ENCODE results near the gene ANXA2. TPM values are rescaled to one million over a fixed set of nuclear protein-coding genes. Genes with fewer than 3 reads are reported as not detected.

Gene ANXA2
- total RNA-seq, 1 experiment from 2014 or later = 3,100 TPM

DNA sequence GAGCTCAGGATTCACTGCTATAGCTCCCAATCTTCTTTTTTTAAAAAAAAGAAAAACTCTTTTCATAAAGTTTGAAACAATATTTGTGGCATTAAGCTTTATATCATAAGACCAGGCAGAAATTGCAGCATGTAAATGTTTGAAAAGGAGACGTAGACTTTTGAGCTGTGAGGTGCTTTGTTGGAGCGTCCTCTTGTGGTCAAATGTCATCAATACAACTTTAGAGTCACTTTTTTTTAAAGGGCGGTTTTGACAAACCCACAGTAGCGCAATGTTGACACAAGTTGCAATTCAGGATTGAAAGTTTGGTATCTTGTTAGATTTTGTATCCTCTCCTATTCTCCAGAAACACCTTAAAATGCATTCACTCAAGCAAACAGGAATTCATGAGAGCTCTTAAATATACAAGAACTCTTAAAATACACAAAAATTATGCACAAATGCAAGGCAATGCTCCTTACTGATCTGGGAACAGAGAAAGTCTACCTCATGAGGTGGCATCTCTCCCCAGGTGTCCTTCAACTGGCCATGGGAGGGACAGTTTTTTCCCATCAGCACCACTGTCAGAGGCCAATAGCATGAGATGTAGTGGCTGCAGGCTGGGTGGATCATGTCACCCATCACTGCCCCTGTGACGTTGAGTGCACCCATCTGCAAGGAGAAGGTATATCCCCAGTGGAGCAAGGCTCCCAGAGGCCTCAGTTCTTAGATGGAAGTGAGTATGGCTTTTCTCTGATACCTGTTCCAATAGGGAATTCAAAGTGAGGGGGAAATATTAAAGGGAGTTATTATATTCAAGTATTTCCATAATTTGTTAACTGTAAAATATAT is 70.7 kb downstream of the ANXA2 start:
- Mint-ChIP-seq H3K4me1 (ENCODE audit: low read depth, unreplicated experiment) (no peaks in the 10 kb centered on the region), H3K36me3 (ENCODE audit: insufficient read depth, unreplicated experiment) (no peaks in the 10 kb centered on the region), H3K27ac (ENCODE audit: unreplicated experiment) (no peak overlapping the region), H3K27me3 (ENCODE audit: unreplicated experiment) (peaks cover 64% of the 10 kb centered on the region), H3K4me3 (ENCODE audit: low read depth, unreplicated experiment) (no peak overlapping the region), H3K9me3 (ENCODE audit: low read depth, unreplicated experiment) (no peaks in the 10 kb centered on the region)
- CTCF ChIA-PET = interaction anchor here (0.6 to 2.9 kb wide), 15 partner anchors 10 to 636 kb away, joined by 3 to 20 read pairs (median 3); no protein-coding TSS in a partner anchor
- BruUV-seq (replicated peaks) = no TSS peak
- peak; percentile 54 for DNase-seq
- intact Hi-C loops (cut with micrococcal nuclease; ENCODE audit: unreplicated experiment) = loop anchor here (1.0 to 10.0 kb wide), 10 partner anchors 112 to 636 kb away; no protein-coding TSS in a partner anchor
- TF ChIP-seq, protein P1, sequence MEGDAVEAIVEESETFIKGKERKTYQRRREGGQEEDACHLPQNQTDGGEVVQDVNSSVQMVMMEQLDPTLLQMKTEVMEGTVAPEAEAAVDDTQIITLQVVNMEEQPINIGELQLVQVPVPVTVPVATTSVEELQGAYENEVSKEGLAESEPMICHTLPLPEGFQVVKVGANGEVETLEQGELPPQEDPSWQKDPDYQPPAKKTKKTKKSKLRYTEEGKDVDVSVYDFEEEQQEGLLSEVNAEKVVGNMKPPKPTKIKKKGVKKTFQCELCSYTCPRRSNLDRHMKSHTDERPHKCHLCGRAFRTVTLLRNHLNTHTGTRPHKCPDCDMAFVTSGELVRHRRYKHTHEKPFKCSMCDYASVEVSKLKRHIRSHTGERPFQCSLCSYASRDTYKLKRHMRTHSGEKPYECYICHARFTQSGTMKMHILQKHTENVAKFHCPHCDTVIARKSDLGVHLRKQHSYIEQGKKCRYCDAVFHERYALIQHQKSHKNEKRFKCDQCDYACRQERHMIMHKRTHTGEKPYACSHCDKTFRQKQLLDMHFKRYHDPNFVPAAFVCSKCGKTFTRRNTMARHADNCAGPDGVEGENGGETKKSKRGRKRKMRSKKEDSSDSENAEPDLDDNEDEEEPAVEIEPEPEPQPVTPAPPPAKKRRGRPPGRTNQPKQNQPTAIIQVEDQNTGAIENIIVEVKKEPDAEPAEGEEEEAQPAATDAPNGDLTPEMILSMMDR (IDR thresholded peaks at IDR 0.05; ENCODE audit: unreplicated experiment) = peak; percentile 87

DNA sequence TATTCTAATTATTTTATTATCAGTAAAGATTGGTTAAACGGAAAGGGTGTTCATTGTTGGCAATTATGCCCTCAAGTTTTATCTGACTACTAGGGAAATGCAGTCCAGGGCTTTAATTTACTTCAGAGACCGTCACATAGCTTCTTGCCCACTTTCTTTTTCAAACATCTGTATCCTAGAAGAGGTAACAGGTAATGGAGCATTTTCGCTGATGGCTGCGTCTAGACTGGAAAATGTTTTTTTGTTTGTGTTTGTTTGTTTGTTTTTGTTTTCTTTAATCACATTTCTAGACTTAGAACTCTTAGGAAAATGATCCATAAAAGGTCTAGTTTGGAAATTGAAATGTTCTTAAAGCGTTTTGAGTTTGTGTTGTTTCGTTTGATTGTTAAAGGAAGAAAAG is 71.4 kb downstream of the ANXA2 start:
- intact Hi-C loops (cut with micrococcal nuclease; ENCODE audit: unreplicated experiment) = loop anchor here (1.0 to 10.0 kb wide), 9 partner anchors 112 to 636 kb away; no protein-coding TSS in a partner anchor
- no peak for DNase-seq
- H3K27ac Mint-ChIP-seq (ENCODE audit: unreplicated experiment) = no peak overlapping the region
- CTCF ChIA-PET = interaction anchor here (0.6 to 2.9 kb wide), 15 partner anchors 10 to 635 kb away, joined by 3 to 20 read pairs (median 3); no protein-coding TSS in a partner anchor
- TF ChIP-seq, protein P1 (IDR thresholded peaks at IDR 0.05; ENCODE audit: unreplicated experiment) = no peak
- no TSS peak for BruUV-seq (replicated peaks)
- no peak overlapping the region for H3K4me3 Mint-ChIP-seq (ENCODE audit: low read depth, unreplicated experiment)
- H3K27me3 Mint-ChIP-seq (ENCODE audit: unreplicated experiment) = peaks cover 71% of the 10 kb centered on the region
- H3K9me3 Mint-ChIP-seq (ENCODE audit: low read depth, unreplicated experiment) = no peaks in the 10 kb centered on the region
- H3K36me3 Mint-ChIP-seq (ENCODE audit: insufficient read depth, unreplicated experiment) = no peaks in the 10 kb centered on the region
- H3K4me1 Mint-ChIP-seq (ENCODE audit: low read depth, unreplicated experiment) = no peaks in the 10 kb centered on the region

DNA sequence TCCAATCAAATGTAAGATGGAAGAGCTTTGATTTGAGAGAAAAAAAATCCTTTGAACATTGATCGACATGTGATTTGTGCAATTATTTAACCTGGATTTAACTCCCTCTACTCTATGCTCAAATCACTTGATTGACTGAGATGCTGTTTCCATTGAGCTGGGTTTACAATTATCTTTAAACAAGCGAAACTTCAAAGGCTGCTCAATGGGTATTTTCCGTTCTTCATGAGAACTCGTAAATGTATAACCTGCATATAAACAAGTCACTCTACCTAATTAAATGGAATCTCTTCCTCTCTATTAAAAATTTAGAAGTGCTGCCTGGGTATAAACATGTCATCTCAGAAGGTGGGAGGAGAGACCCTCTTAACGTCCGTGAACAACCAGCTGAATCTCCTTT is 71.9 kb downstream of the ANXA2 start:
- CTCF ChIA-PET = interaction anchor here (0.7 to 2.9 kb wide), 4 partner anchors 9 to 601 kb away, joined by 3 to 20 read pairs (median 9); no protein-coding TSS in a partner anchor
- no peak for DNase-seq
- H3K4me1 Mint-ChIP-seq (ENCODE audit: low read depth, unreplicated experiment) = no peaks in the 10 kb centered on the region
- no peak overlapping the region for H3K27ac Mint-ChIP-seq (ENCODE audit: unreplicated experiment)
- TF ChIP-seq, protein P1 (IDR thresholded peaks at IDR 0.05; ENCODE audit: unreplicated experiment) = no peak
- peaks cover 76% of the 10 kb centered on the region for H3K27me3 Mint-ChIP-seq (ENCODE audit: unreplicated experiment)
- H3K36me3 Mint-ChIP-seq (ENCODE audit: insufficient read depth, unreplicated experiment) = no peaks in the 10 kb centered on the region
- H3K4me3 Mint-ChIP-seq (ENCODE audit: low read depth, unreplicated experiment) = no peak overlapping the region
- H3K9me3 Mint-ChIP-seq (ENCODE audit: low read depth, unreplicated experiment) = no peaks in the 10 kb centered on the region
- BruUV-seq (replicated peaks) = no TSS peak
- intact Hi-C loops (cut with micrococcal nuclease; ENCODE audit: unreplicated experiment) = loop anchor here (1.0 to 10.0 kb wide), 9 partner anchors 111 to 635 kb away; no protein-coding TSS in a partner anchor

DNA sequence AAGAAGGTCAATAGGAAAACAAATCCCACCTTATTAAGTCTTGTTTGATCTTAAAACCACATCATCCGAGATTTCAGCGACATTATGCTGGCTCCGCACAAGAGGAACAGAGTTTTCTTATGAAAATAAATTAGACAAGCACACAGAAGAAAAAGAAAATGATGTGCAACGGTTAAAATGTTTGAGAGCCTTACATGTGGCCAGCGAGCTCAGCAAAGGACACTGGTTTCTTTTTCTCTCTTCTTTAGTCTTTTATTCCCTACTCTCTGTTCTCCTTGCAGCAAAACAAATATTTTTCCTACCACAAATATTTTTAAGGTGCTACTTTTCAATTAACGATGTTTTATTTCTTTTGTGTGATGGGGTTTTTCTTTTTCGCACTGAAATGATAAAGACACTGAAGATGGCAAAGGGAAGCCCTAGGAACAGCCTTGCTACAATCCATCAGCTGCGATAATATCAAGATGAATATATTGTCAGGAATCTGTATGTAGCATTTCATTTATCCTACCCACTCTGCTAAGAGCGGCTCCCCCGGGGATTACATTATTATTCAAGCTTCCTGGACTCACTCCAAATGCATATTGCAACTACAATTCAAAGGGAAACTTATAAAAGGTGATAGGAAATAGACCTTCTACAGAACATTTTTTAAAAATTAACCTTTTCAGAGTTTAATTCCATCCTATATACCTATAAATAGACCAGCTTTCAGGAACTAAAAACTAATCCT is 72.9 kb downstream of the ANXA2 start:
- Mint-ChIP-seq H3K4me3 (ENCODE audit: low read depth, unreplicated experiment) (no peak overlapping the region), H3K9me3 (ENCODE audit: low read depth, unreplicated experiment) (no peaks in the 10 kb centered on the region), H3K36me3 (ENCODE audit: insufficient read depth, unreplicated experiment) (no peaks in the 10 kb centered on the region), H3K27me3 (ENCODE audit: unreplicated experiment) (peaks cover 82% of the 10 kb centered on the region), H3K4me1 (ENCODE audit: low read depth, unreplicated experiment) (no peaks in the 10 kb centered on the region), H3K27ac (ENCODE audit: unreplicated experiment) (no peak overlapping the region)
- DNase-seq = no peak
- TF ChIP-seq, protein P1 (IDR thresholded peaks at IDR 0.05; ENCODE audit: unreplicated experiment) = no peak
- intact Hi-C loops (cut with micrococcal nuclease; ENCODE audit: unreplicated experiment) = loop anchor here (5.0 to 10.0 kb wide), 5 partner anchors 110 to 573 kb away; no protein-coding TSS in a partner anchor
- CTCF ChIA-PET = interaction anchor here (0.7 to 2.9 kb wide), 3 partner anchors 8 to 407 kb away, joined by 3 to 12 read pairs (median 6); no protein-coding TSS in a partner anchor
- no TSS peak for BruUV-seq (replicated peaks)
